Thyroid gland (tissue), 4 donors: ENCODE measurements around the gene KLHL36. TPM values are rescaled to one million over a fixed set of nuclear protein-coding genes. Genes with fewer than 3 reads are reported as not detected.

Experiments
- DNase-seq, 2 donors: peaks; one replicate each; pipeline ENCODE4 v3.0.0-alpha.2; 2019
- H3K27ac ChIP-seq, 3 donors: fragments of 200-600 bp; sonication (generic); 1 replicate in 2 of 3; 2 replicates in 1 of 3; pipeline ENCODE4 v1.5.1; 2016 to 2019; ENCODE audit warnings: mild to moderate bottlenecking in 1 of 3, moderate library complexity in 1 of 3
- H3K27me3 ChIP-seq: fragments of 200-600 bp; sonication (generic); one replicate; pipeline ENCODE4 v1.5.1; 2019
- H3K36me3 ChIP-seq, 2 donors: fragments of 200-600 bp; sonication (generic); one replicate each; pipeline ENCODE4 v1.5.1; 2016 to 2019
- H3K4me1 ChIP-seq, 2 donors: fragments of 200-600 bp; sonication (generic); one replicate each; pipeline ENCODE4 v1.5.1; 2017 to 2019
- H3K4me3 ChIP-seq, 3 donors: fragments of 200-600 bp; sonication (generic); replicated peaks in 1 of 3; 1 replicate in 2 of 3; 2 replicates in 1 of 3; pipeline ENCODE4 v1.5.1; 2016; ENCODE audit warnings: mild to moderate bottlenecking in 1 of 3
- H3K9me3 ChIP-seq: fragments of 200-600 bp; sonication (generic); one replicate; pipeline ENCODE4 v1.5.1; 2017
- CTCF ChIP-seq, 6 experiments: fragments of 200-600 bp in 3 of 6; fragments of 450-650 bp in 3 of 6; sonication (generic) in 3 of 6; IDR thresholded peaks; one replicate each; pipeline ENCODE4 v1.5.1; 2016 to 2019; ENCODE audit warnings: antibody characterized with exemption in 6 of 6, mild to moderate bottlenecking in 2 of 6, inconsistent platforms in 1 of 6, moderate library complexity in 1 of 6
- POLR2A ChIP-seq, 2 donors: fragments of 450-650 bp; IDR thresholded peaks; one replicate each; pipeline ENCODE4 v1.6.1; 2017; ENCODE audit warnings: antibody characterized with exemption in 2 of 2, mild to moderate bottlenecking in 2 of 2, moderate library complexity in 1 of 2
- WGBS, 2 donors: methylation state at CpG; one replicate each; pipeline ENCODE4 v1.1.5; 2017; 5-methylcytosine and 5-hydroxymethylcytosine counted together
- intact Hi-C: fragments of 100-400 bp; cut with DNase I; formaldehyde crosslinking; loops from one replicate; pipeline ENCODE4 v1.15.1; 2023
- total RNA-seq, 4 donors: library from RNA; depleted of rRNA; stranded (reverse); fragments of >200 nt; gene quantifications; one replicate each; pipeline ENCODE4 v1.2.3, GENCODE V29; 2016

KLHL36 gene
- total RNA-seq, 4 donors from 2014 or later, result 61.7 to 107 (median 78.0) TPM

- peaks cover 13 to 28% of the 10 kb centered on the region in 2 donors for H3K4me1 ChIP-seq
- H3K27me3 ChIP-seq, result no peaks in the 10 kb centered on the region
- no peak overlapping the region for H3K4me3 ChIP-seq
- H3K27ac ChIP-seq, result peak overlapping the region; percentile 62 to 97 (median 79)
- no peak for DNase-seq
- WGBS, 2 donors, result 83 to 94% methylated on average over 6 of the region's 6 CpGs
- H3K9me3 ChIP-seq, result no peaks in the 10 kb centered on the region
- H3K36me3 ChIP-seq, result no peaks in the 10 kb centered on the region
- intact Hi-C loops, result no loop called here
- TF ChIP-seq POLR2A (IDR thresholded peaks at IDR 0.05), result no peak
These were observed 6.5 kb upstream of the KLHL36 start for GRCh38 chr16:84641643-84642358.

- DNase-seq, result peak; percentile 80 to 87
These were observed 5.1 kb upstream of the KLHL36 start for GRCh38 chr16:84643180-84643583.

GRCh38 chr16:84643674-84644073 is 4.6 kb upstream of the KLHL36 start:
- peaks cover 17 to 37% of the 10 kb centered on the region in 2 donors for H3K4me1 ChIP-seq

More at GRCh38 chr16:84643180-84643583, 5.1 kb upstream of the KLHL36 start:
- Histone ChIP-seq H3K27me3 (no peaks in the 10 kb centered on the region), H3K9me3 (no peaks in the 10 kb centered on the region), H3K4me3 (no peak overlapping the region), H3K4me1 (peaks cover 17 to 37% of the 10 kb centered on the region in 2 donors), H3K27ac (peak overlapping the region; percentile 30 to 97 (median 79)), H3K36me3 (no peaks in the 10 kb centered on the region)
- intact Hi-C loops, result no loop called here
- 33 to 35% methylated on average over 6 to 8 of the region's 8 CpGs for WGBS, 2 donors
- TF ChIP-seq POLR2A (IDR thresholded peaks at IDR 0.05) (no peak), CTCF (IDR thresholded peaks at IDR 0.05) (no peak)

GRCh38 chr16:84648595-84649510 is 542 bp downstream of the KLHL36 start:
- Histone ChIP-seq H3K4me3 (peak overlapping the region in 2 of 3 donors; percentile 12 to 48), H3K9me3 (no peaks in the 10 kb centered on the region), H3K27ac (peak overlapping the region; percentile 71 to 83 (median 79)), H3K36me3 (peaks cover 5% of the 10 kb centered on the region in 2 donors), H3K27me3 (no peaks in the 10 kb centered on the region), H3K4me1 (peaks cover 12 to 15% of the 10 kb centered on the region in 2 donors)
- WGBS, 2 donors, result 2% methylated on average over 37 of the region's 96 CpGs; no CpG with 5 or more reads in 1 of the 2 donors
- TF ChIP-seq POLR2A (IDR thresholded peaks at IDR 0.05) (no peak), CTCF (IDR thresholded peaks at IDR 0.05) (no peak)
- intact Hi-C loops, result no loop called here
- DNase-seq, result peak; percentile 93 to 94

More at GRCh38 chr16:84643674-84644073, 4.6 kb upstream of the KLHL36 start:
- DNase-seq, result no peak
- no peaks in the 10 kb centered on the region for H3K36me3 ChIP-seq
- 94 to 95% methylated on average over 4 of the region's 4 CpGs for WGBS, 2 donors
- TF ChIP-seq CTCF (IDR thresholded peaks at IDR 0.05), result no peak
- no peak for TF ChIP-seq POLR2A (IDR thresholded peaks at IDR 0.05)
- H3K9me3 ChIP-seq, result no peaks in the 10 kb centered on the region
- H3K27ac ChIP-seq, result peak overlapping the region in 2 of 3 donors; percentile 79 to 97
- no peaks in the 10 kb centered on the region for H3K27me3 ChIP-seq
- intact Hi-C loops, result no loop called here
- no peak overlapping the region for H3K4me3 ChIP-seq

DNA sequence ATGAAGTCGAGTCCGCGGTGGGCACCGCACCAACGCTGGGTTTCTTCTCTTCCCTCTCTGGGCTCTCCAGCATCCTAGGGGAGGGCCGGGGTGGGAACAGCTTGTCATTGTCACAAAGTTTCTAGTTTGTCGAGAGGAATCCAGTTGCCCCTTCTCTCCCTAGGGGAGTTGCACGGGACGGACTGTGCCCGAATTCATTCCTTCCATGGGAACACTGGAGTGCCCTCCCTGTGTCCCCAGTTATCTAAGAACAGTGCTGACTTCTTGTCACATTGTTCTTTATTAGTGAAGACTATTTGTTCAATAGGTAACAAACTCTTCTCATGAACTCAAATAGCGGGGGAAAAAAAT is 1.2 kb downstream of the KLHL36 start:
- intact Hi-C loops, result no loop called here
- H3K9me3 ChIP-seq, result no peaks in the 10 kb centered on the region
- H3K4me3 ChIP-seq, result peak overlapping the region in 1 of 3 donors; percentile 48
- peaks cover 5% of the 10 kb centered on the region in 2 donors for H3K36me3 ChIP-seq
- peak overlapping the region; percentile 25 to 83 (median 79) for H3K27ac ChIP-seq
- 49 to 52% methylated on average over 6 to 11 of the region's 11 CpGs for WGBS, 2 donors
- H3K4me1 ChIP-seq, result peaks cover 12 to 15% of the 10 kb centered on the region in 2 donors
- DNase-seq, result no peak
- H3K27me3 ChIP-seq, result no peaks in the 10 kb centered on the region
- TF ChIP-seq POLR2A (IDR thresholded peaks at IDR 0.05) (no peak), CTCF (IDR thresholded peaks at IDR 0.05) (no peak)
